ENCODE data around the gene CHD5. TPM values are rescaled to one million over a fixed set of nuclear protein-coding genes. Genes with fewer than 3 reads are reported as not detected.

Gene CHD5
- total RNA-seq, 1 experiment from 2014 or later, result 62.9 TPM

DNA sequence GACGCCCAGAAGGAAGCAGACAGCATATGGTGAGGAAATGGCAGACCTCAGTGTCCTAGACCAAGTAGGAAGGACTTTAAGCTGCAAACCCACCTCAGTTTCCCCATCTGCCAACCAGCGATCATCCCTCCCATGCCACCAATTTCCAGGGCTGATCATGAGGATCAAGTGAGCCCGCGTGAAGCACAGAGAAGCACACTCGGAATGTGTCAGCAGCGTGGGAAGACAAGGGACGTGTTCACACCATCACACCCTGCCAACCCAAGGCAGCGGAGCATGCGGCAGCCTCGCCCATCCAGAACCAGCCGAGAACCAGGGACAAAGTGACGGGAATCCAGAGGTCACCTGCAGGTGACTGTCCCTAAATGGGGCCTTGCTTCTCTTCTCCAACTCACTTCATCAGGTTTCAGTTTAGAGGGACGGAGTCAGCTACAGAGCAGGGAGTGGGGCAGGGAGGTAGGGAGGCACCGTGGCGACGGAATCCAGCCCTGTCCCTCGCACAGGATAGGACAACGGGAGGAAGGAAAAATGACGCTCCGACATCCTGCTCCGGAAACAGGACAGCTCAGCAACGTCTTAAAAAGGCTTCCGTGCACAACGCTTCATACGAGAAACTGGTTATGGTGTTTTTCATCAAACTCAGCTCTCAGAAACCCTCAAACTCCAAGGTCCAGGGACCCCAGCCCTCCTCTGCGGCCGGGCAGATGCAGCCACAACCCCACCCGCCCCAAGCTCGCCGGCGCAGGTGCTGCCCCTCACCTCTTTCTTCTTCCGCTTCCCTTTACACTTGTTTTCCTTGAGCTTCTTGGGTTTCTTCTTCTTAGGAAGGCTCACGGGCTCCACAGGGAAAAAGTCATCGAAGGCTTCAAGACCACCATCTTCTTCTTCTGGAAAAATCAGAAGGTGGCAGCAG lies 12.5 kb downstream of the CHD5 start:
- Histone ChIP-seq H3K9me3 (ENCODE audit: control insufficient read depth, insufficient read depth, low read depth, low read length) (no peaks in the 10 kb centered on the region), H3K27me3 (ENCODE audit: control insufficient read depth, insufficient read depth, low read length) (no peaks in the 10 kb centered on the region), H3K27ac (ENCODE audit: low read length) (no peak overlapping the region; the same call in 1 of the 2 replicates), H3K36me3 (ENCODE audit: control insufficient read depth, insufficient read depth, low read length) (no peaks in the 10 kb centered on the region), H3K4me1 (ENCODE audit: control insufficient read depth, insufficient read depth, low read length) (peaks cover 29% of the 10 kb centered on the region), H3K4me3 (ENCODE audit: low read depth in 2 of 2, low read length in 2 of 2) (no peak overlapping the region)
- in situ Hi-C loops (cut with HindIII; ENCODE audit: low pct_unique_long_range_greater_than_20kb, low sequenced_read_pairs), result no loop called here
- no peak for DNase-seq (ENCODE audit: low read depth, low spot score)
- ATAC-seq, result no peak
- CTCF ChIA-PET, result interaction anchor here (1.0 kb wide), 1 partner anchor 79 kb away, joined by 3 read pairs; no protein-coding TSS in a partner anchor
- no TSS peak for BruUV-seq (replicated peaks)
- TF ChIP-seq POLR2AphosphoS5 (IDR thresholded peaks at IDR 0.05; ENCODE audit: low read depth, low read length) (no peak), SIN3A (IDR thresholded peaks at IDR 0.05; ENCODE audit: borderline replicate concordance, insufficient read depth, low read depth, low read length) (no peak), TCF7L2 (IDR thresholded peaks at IDR 0.05; ENCODE audit: low read depth, low read length) (no peak)
- TF ChIP-seq, protein P1, sequence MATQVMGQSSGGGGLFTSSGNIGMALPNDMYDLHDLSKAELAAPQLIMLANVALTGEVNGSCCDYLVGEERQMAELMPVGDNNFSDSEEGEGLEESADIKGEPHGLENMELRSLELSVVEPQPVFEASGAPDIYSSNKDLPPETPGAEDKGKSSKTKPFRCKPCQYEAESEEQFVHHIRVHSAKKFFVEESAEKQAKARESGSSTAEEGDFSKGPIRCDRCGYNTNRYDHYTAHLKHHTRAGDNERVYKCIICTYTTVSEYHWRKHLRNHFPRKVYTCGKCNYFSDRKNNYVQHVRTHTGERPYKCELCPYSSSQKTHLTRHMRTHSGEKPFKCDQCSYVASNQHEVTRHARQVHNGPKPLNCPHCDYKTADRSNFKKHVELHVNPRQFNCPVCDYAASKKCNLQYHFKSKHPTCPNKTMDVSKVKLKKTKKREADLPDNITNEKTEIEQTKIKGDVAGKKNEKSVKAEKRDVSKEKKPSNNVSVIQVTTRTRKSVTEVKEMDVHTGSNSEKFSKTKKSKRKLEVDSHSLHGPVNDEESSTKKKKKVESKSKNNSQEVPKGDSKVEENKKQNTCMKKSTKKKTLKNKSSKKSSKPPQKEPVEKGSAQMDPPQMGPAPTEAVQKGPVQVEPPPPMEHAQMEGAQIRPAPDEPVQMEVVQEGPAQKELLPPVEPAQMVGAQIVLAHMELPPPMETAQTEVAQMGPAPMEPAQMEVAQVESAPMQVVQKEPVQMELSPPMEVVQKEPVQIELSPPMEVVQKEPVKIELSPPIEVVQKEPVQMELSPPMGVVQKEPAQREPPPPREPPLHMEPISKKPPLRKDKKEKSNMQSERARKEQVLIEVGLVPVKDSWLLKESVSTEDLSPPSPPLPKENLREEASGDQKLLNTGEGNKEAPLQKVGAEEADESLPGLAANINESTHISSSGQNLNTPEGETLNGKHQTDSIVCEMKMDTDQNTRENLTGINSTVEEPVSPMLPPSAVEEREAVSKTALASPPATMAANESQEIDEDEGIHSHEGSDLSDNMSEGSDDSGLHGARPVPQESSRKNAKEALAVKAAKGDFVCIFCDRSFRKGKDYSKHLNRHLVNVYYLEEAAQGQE (IDR thresholded peaks at IDR 0.05; ENCODE audit: insufficient read depth in 1 of 2, low read depth in 2 of 2, low read length in 1 of 2), result no peak
- TF ChIP-seq, protein P2, sequence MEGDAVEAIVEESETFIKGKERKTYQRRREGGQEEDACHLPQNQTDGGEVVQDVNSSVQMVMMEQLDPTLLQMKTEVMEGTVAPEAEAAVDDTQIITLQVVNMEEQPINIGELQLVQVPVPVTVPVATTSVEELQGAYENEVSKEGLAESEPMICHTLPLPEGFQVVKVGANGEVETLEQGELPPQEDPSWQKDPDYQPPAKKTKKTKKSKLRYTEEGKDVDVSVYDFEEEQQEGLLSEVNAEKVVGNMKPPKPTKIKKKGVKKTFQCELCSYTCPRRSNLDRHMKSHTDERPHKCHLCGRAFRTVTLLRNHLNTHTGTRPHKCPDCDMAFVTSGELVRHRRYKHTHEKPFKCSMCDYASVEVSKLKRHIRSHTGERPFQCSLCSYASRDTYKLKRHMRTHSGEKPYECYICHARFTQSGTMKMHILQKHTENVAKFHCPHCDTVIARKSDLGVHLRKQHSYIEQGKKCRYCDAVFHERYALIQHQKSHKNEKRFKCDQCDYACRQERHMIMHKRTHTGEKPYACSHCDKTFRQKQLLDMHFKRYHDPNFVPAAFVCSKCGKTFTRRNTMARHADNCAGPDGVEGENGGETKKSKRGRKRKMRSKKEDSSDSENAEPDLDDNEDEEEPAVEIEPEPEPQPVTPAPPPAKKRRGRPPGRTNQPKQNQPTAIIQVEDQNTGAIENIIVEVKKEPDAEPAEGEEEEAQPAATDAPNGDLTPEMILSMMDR (IDR thresholded peaks at IDR 0.05), result no peak
- POLR2A ChIA-PET, result no interaction called here
- intact Hi-C loops (cut with micrococcal nuclease; ENCODE audit: unreplicated experiment), result no loop called here

DNA sequence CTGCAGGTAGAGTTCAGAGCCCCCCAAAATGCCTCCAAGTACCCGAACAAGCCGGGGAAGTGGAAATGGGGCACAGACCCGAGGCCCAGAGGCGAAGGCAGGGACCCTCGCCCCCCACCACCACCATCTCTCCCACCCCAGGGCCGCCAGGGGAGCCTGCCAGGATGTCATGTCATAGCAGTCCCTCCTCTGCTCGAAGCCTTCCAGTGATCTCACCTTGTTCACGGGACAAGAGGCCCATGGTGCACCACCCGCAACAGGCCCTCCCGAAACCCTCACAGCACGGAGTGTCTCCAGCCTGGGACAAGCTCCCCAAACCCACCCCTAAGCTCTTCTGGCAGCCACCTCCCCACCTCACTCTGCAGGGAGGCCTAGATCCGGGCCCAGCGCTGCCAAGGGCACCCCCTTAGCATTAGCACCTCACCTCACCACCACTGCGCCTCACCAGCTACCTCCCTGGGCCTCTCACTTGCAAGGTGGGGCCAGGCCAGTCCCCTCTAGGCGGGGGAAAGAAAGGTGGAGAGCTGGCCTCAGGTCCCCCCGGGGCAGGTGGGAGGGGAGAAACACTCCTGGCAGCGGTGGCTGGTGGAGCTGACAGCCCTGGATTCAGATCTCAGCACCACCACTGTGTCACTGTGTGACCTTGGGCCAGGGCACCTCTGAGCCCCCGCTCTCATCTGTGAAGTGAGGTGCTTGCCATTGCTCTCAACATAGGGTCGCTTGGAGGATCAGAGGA lies 13.3 kb downstream of the CHD5 start:
- in situ Hi-C loops (cut with HindIII; ENCODE audit: low pct_unique_long_range_greater_than_20kb, low sequenced_read_pairs), result no loop called here
- intact Hi-C loops (cut with micrococcal nuclease; ENCODE audit: unreplicated experiment), result no loop called here
- no peak for DNase-seq (ENCODE audit: low read depth, low spot score)
- BruUV-seq (replicated peaks), result no TSS peak
- TF ChIP-seq SIN3A (IDR thresholded peaks at IDR 0.05; ENCODE audit: borderline replicate concordance, insufficient read depth, low read depth, low read length), result no peak
- TF ChIP-seq, protein P2 (IDR thresholded peaks at IDR 0.05), result no peak
- TF ChIP-seq, protein P1 (IDR thresholded peaks at IDR 0.05; ENCODE audit: insufficient read depth in 1 of 2, low read depth in 2 of 2, low read length in 1 of 2), result no peak
- no peak for TF ChIP-seq TCF7L2 (IDR thresholded peaks at IDR 0.05; ENCODE audit: low read depth, low read length)
- no peak for TF ChIP-seq POLR2AphosphoS5 (IDR thresholded peaks at IDR 0.05; ENCODE audit: low read depth, low read length)
- ATAC-seq, result no peak
- ChIA-PET CTCF (interaction anchor here (1.0 kb wide), 1 partner anchor 79 kb away, joined by 3 read pairs; no protein-coding TSS in a partner anchor), POLR2A (no interaction called here)
- Histone ChIP-seq H3K36me3 (ENCODE audit: control insufficient read depth, insufficient read depth, low read length) (no peaks in the 10 kb centered on the region), H3K27me3 (ENCODE audit: control insufficient read depth, insufficient read depth, low read length) (no peaks in the 10 kb centered on the region), H3K4me1 (ENCODE audit: control insufficient read depth, insufficient read depth, low read length) (peaks cover 21% of the 10 kb centered on the region), H3K4me3 (ENCODE audit: low read depth in 2 of 2, low read length in 2 of 2) (no peak overlapping the region), H3K27ac (ENCODE audit: low read length) (no peak overlapping the region), H3K9me3 (ENCODE audit: control insufficient read depth, insufficient read depth, low read depth, low read length) (no peaks in the 10 kb centered on the region)
